Activated CD4-positive, CD25-positive, alpha-beta regulatory T cell treated with anti-CD3 and anti-CD28 coated beads, Interleukin-2, amount 50 U/mL, for 16 hours (primary cell): Measurements from ENCODE around the gene MYO5A.
A peak's percentile ranks its signal among the peaks of the same experiment; 100 is the strongest.
"Not testable (repeated sequence)": the region's sequence is repeated elsewhere in the genome, so short reads cannot be mapped to it uniquely, and the experiment has no call there.

Experiments used
- DNase-seq: peaks from one replicate; pipeline ENCODE4 v3.0.0-alpha.2; 2020; ENCODE audit warnings: low read depth, low spot score

Gene MYO5A

GRCh38 chr15:52528564-52529340 is at the start of gene MYO5A:
MYO5A (minus strand) TSS chr15:52528880; CDS start chr15:52528806, 74 bp downstream.
- DNase-seq, result peak; percentile 52

- DNase-seq, result no peak
These were observed 48.0 kb upstream of the MYO5A start for GRCh38 chr15:52576692-52577091.

- not testable (repeated sequence) for DNase-seq
These were observed 46.9 kb upstream of the MYO5A start for GRCh38 chr15:52575573-52575972.

GRCh38 chr15:52575072-52575471 is 46.4 kb upstream of the MYO5A start:
- no peak for DNase-seq

GRCh38 chr15:52574623-52575022 is 45.9 kb upstream of the MYO5A start:
- not testable (repeated sequence) for DNase-seq

GRCh38 chr15:52568601-52569585 is 40.2 kb upstream of the MYO5A start, which contains the start of gene ARPP19:
ARPP19 (minus strand) TSS chr15:52569030; CDS start chr15:52568892, 138 bp downstream.
- peak; percentile 67 for DNase-seq

- no peak for DNase-seq
These were observed 39.4 kb upstream of the MYO5A start for GRCh38 chr15:52567871-52568600.

GRCh38 chr15:52566889-52567288 is 38.2 kb upstream of the MYO5A start:
- no peak for DNase-seq

GRCh38 chr15:52565417-52566358 is 37.0 kb upstream of the MYO5A start:
- not testable (repeated sequence) for DNase-seq

GRCh38 chr15:52563501-52564060 is 34.9 kb upstream of the MYO5A start:
- DNase-seq, result no peak

GRCh38 chr15:52559575-52559974 is 30.9 kb upstream of the MYO5A start:
- DNase-seq, result peak; percentile 21

- DNase-seq, result no peak
These were observed 30.3 kb upstream of the MYO5A start for GRCh38 chr15:52559022-52559421.

- DNase-seq, result peak; percentile 31
These were observed 29.5 kb upstream of the MYO5A start for GRCh38 chr15:52558196-52558595.

- no peak for DNase-seq
These were observed 28.6 kb upstream of the MYO5A start for GRCh38 chr15:52557274-52557641.

- DNase-seq, result no peak
These were observed 28.0 kb upstream of the MYO5A start for GRCh38 chr15:52556524-52557273.

- DNase-seq, result no peak
These were observed 23.6 kb upstream of the MYO5A start for GRCh38 chr15:52552303-52552702.

GRCh38 chr15:52551762-52552161 is 23.1 kb upstream of the MYO5A start:
- no peak for DNase-seq

GRCh38 chr15:52551186-52551585 is 22.5 kb upstream of the MYO5A start:
- DNase-seq, result not testable (repeated sequence)

GRCh38 chr15:52546031-52546751 is 17.5 kb upstream of the MYO5A start:
- DNase-seq, result no peak
